ES-I3 (cell line): ENCODE measurements around the gene PVALB.
"Not testable (repeated sequence)": the region's sequence is repeated elsewhere in the genome, so short reads cannot be mapped to it uniquely, and the experiment has no call there.

Source experiments
- H3K36me3 ChIP-seq: 2 replicates; pipeline ENCODE4 v1.6.1; 2013; ENCODE audit warnings: mild to moderate bottlenecking, low read length, control low read depth, moderate library complexity; ENCODE audit not compliant: insufficient read depth
- H3K4me1 ChIP-seq: 2 replicates; pipeline ENCODE4 v1.6.1; 2013; ENCODE audit warnings: mild to moderate bottlenecking, control low read depth, low read length; ENCODE audit not compliant: insufficient read depth
- H3K9ac ChIP-seq: 2 replicates; pipeline ENCODE4 v1.6.1; 2013; ENCODE audit warnings: low read depth, mild to moderate bottlenecking, low read length, moderate library complexity
- H3K9me3 ChIP-seq: 2 replicates; pipeline ENCODE4 v1.6.1; 2013; ENCODE audit warnings: mild to moderate bottlenecking, low read length, moderate library complexity; ENCODE audit not compliant: control insufficient read depth, insufficient read depth

PVALB gene

GRCh38 chr22:36756746-36757655 is 59.8 kb downstream of the PVALB start:
- H3K36me3 ChIP-seq = no peaks in the 10 kb centered on the region
- no peaks in the 10 kb centered on the region for H3K9me3 ChIP-seq
- no peaks in the 10 kb centered on the region for H3K4me1 ChIP-seq
- no peak overlapping the region for H3K9ac ChIP-seq

- Histone ChIP-seq H3K4me1 (no peaks in the 10 kb centered on the region), H3K36me3 (no peaks in the 10 kb centered on the region), H3K9ac (no peak overlapping the region), H3K9me3 (no peaks in the 10 kb centered on the region)
Measured at GRCh38 chr22:36756031-36756430, 60.8 kb downstream of the PVALB start.

DNA sequence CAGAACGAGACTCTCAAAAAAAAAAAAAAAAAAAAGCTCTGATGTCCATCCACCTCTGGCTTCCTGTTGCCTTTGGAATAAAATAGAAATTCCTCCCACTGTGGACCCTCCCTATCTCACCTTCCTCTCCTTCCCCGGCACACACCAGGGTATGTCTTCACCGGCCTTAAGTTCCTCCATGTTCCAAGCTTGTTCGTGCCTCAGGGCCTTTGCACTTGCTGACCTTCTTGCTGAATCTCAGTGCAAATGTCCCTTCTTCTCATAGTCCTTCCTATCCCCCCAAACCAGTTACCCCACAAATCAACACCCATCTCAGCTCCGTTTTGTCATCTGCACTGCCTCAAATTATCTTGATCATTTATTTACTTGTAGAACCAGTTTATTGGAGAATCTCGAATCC is 61.5 kb downstream of the PVALB start:
- Histone ChIP-seq H3K9me3 (no peaks in the 10 kb centered on the region), H3K4me1 (no peaks in the 10 kb centered on the region), H3K36me3 (no peaks in the 10 kb centered on the region), H3K9ac (no peak overlapping the region)

GRCh38 chr22:36754881-36755280 is 62.0 kb downstream of the PVALB start:
- not testable (repeated sequence) for H3K36me3 ChIP-seq, H3K9ac ChIP-seq, H3K9me3 ChIP-seq, H3K4me1 ChIP-seq

DNA sequence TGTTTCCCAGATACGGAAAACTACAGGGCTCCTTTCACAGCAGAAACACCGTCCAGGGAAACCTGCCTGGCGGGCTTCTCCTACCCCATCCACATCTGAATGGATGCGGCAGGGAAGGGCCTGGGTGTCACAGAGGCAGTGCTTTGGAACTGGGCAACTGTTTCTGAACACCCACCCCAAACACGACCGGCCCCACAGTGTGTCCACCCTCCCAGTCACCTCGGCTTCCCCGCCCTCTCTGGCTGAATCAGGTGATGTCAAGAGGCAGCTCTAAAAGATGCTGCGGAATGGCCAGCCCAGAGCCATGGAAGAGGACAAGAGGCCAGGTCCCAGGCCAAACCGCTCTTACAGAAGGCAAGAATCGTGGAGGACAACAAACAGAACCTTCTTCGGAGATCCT is 62.9 kb downstream of the PVALB start:
- H3K9ac ChIP-seq = no peak overlapping the region
- H3K36me3 ChIP-seq = no peaks in the 10 kb centered on the region
- H3K9me3 ChIP-seq = no peaks in the 10 kb centered on the region
- H3K4me1 ChIP-seq = no peaks in the 10 kb centered on the region

DNA sequence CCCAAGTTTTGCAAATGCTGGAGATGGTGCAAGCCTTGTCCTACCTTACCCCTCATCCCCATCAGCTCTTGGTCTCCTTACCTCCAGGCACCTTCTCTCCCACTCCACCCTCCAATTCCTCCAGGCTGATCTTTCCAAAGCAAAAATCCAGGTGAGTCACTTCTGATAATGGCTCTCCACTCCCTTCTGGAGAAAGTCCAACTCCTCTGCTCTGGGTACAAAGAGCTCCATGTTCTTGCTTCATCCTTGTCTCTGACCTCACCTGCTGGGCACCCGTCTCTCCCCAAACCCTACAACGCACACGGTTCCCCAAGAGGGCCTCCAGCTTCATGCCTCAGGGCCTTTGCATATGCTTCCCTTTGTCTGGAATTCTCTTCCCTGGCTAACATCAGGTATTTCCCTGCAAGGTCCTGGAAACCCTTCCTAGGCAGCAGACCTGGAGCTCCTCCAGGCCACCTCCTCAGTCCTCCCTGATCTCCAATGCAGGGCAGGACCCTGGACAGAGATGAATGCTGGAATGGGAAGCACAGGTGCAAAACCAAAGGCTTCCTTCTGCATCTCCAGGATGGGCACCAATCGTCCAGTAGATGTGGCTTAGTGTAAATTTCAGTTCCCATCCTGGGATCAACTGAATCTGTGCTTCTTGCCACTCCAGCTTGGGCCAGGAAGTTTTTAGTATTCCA is 63.6 kb downstream of the PVALB start:
- Histone ChIP-seq H3K9me3 (no peaks in the 10 kb centered on the region), H3K36me3 (no peaks in the 10 kb centered on the region), H3K4me1 (no peaks in the 10 kb centered on the region), H3K9ac (no peak overlapping the region)
